K562 (cell line): ENCODE measurements around the gene ADORA2A. TPM values are rescaled to one million over a fixed set of nuclear protein-coding genes. Genes with fewer than 3 reads are reported as not detected.

ENCODE experiments used
- ATAC-seq: fragments of 200-7000 bp; cut with Tn5 transposase; 3 replicates; pipeline ENCODE4 v1.9.1; 2020; ENCODE audit warnings: moderate library complexity
- BruUV-seq: library from RNA; stranded (reverse); fragments of 400-500 nt; replicated peaks from 2 replicates; lab custom pipeline; 2021; lab: Mats Ljungman, UMichigan
- CTCF ChIA-PET: fragments of 300-600 bp; formaldehyde crosslinking; extraction: SDS; loops from one replicate; lab custom pipeline; 2021; ENCODE audit warnings: low intra/inter-chr PET ratio; lab: Yijun Ruan, JAX
- POLR2A ChIA-PET: fragments of 300-600, 350-650 bp; sonication (Branson Sonifier 250); formaldehyde crosslinking; extraction: SDS; loops from one replicate; lab custom pipeline; 2021; ENCODE audit warnings: antibody characterized with exemption, inconsistent platforms; lab: Yijun Ruan, JAX
- DNase-seq, 4 experiments: peaks; one replicate each; pipeline versions ENCODE4 v3.0.0 to v3.0.0-alpha.2; 2011 to 2018; ENCODE audit warnings: low spot score in 3 of 4, mixed read lengths in 3 of 4; ENCODE audit errors: extremely low read depth in 1 of 4
- FAIRE-seq: peaks from 2 replicates; lab custom pipeline; 2011; peaks lifted over from hg19 to GRCh38; lab: Jason Lieb, UNC
- H2AFZ ChIP-seq: 2 replicates; pipeline ENCODE4 v1.6.0; 2011; ENCODE audit warnings: low read depth, low read length, control low read depth, inconsistent platforms
- H3K27ac ChIP-seq: fragments of 200-600 bp; 3 replicates; pipeline ENCODE4 v1.8.0; 2011; ENCODE audit warnings: low read depth, mild to moderate bottlenecking, control low read depth, inconsistent platforms, low read length, moderate library complexity, mixed read lengths; ENCODE audit errors: extremely low read depth
- H3K27me3 ChIP-seq, 2 experiments: fragments of 300-600 bp in 1 of 2; 2 replicates in 1 of 2; 3 replicates in 1 of 2; pipeline versions ENCODE4 v1.6.0 to v1.8.0; 2011; ENCODE audit warnings: inconsistent platforms in 2 of 2, low read length in 2 of 2, mild to moderate bottlenecking in 1 of 2, mixed read lengths in 1 of 2, moderate library complexity in 1 of 2; ENCODE audit not compliant: control insufficient read depth in 2 of 2, insufficient read depth in 2 of 2
- H3K36me3 ChIP-seq: fragments of 300-600 bp; 3 replicates; pipeline ENCODE4 v1.8.0; 2011; ENCODE audit warnings: mild to moderate bottlenecking, low read length, inconsistent platforms; ENCODE audit not compliant: control insufficient read depth, insufficient read depth
- H3K4me1 ChIP-seq, 2 experiments: fragments of 200-600 bp in 1 of 2; replicated peaks in 1 of 2; 2 replicates in 1 of 2; 3 replicates in 1 of 2; pipeline versions ENCODE4 v1.5.1 to v1.8.0; 2011; ENCODE audit warnings: inconsistent platforms in 2 of 2, low read length in 2 of 2, mild to moderate bottlenecking in 1 of 2, mixed read lengths in 1 of 2, moderate library complexity in 1 of 2; ENCODE audit not compliant: control insufficient read depth in 2 of 2, insufficient read depth in 2 of 2
- H3K4me2 ChIP-seq: 2 replicates; pipeline ENCODE4 v1.6.1; 2011; ENCODE audit warnings: low read length, control low read depth, inconsistent platforms, mixed read lengths; ENCODE audit not compliant: insufficient read depth
- H3K4me3 ChIP-seq: fragments of 200-600 bp; sonication (generic), shearing (Covaris generic); 2 replicates; pipeline ENCODE4 v1.5.1; 2016; ENCODE audit warnings: control low read depth, inconsistent platforms
- H3K79me2 ChIP-seq: fragments of 200-600 bp; 3 replicates; pipeline ENCODE4 v1.8.0; 2011; ENCODE audit warnings: low read length, inconsistent platforms; ENCODE audit not compliant: control insufficient read depth, insufficient read depth
- H3K9ac ChIP-seq, 2 experiments: 2 replicates each; pipeline versions ENCODE4 v1.6.0 to v1.6.1; 2011; ENCODE audit warnings: low read depth in 2 of 2, low read length in 2 of 2, control low read depth in 1 of 2, inconsistent platforms in 1 of 2, mild to moderate bottlenecking in 1 of 2, mixed read lengths in 1 of 2; ENCODE audit not compliant: insufficient read depth in 1 of 2
- H3K9me1 ChIP-seq: one replicate; pipeline ENCODE4 v1.6.0; 2011; ENCODE audit warnings: inconsistent platforms, mild to moderate bottlenecking, low read length, moderate library complexity; ENCODE audit not compliant: control insufficient read depth, insufficient read depth
- H3K9me3 ChIP-seq: replicated peaks from 2 replicates; pipeline ENCODE4 v1.5.1; 2011; ENCODE audit warnings: low read depth, low read length, inconsistent platforms; ENCODE audit not compliant: control insufficient read depth, insufficient read depth
- H4K20me1 ChIP-seq: replicated peaks from 2 replicates; pipeline ENCODE4 v1.6.1; 2011; ENCODE audit warnings: low read length, inconsistent platforms, mixed read lengths; ENCODE audit not compliant: control insufficient read depth, insufficient read depth
- DIDO1 ChIP-seq: fragments of 450-650 bp; IDR thresholded peaks from 2 replicates; pipeline ENCODE4 v1.6.1; 2016; ENCODE audit warnings: low read depth, missing biosample characterization, missing genetic modification characterization
- FOXM1 ChIP-seq, 2 experiments: fragments of 450-650 bp in 1 of 2; sonication (generic) in 1 of 2; formaldehyde crosslinking in 1 of 2; IDR thresholded peaks; 2 replicates each; pipeline versions ENCODE4 v1.6.1 to v1.9.0; 2017 to 2022; ENCODE audit warnings: low read depth in 2 of 2, mild to moderate bottlenecking in 2 of 2, missing genetic modification reagents in 1 of 2, moderate library complexity in 1 of 2
- GTF2A2 ChIP-seq: IDR thresholded peaks from 2 replicates; pipeline ENCODE4 v1.6.1; 2016; ENCODE audit warnings: mild to moderate bottlenecking, missing genetic modification characterization, missing compliant biosample characterization
- MTA3 ChIP-seq: fragments of 450-650 bp; formaldehyde crosslinking; IDR thresholded peaks from 2 replicates; pipeline ENCODE4 v1.6.1; 2017; ENCODE audit warnings: mild to moderate bottlenecking, borderline replicate concordance
- ZFX ChIP-seq: sonication (generic); formaldehyde crosslinking; IDR thresholded peaks from 2 replicates; pipeline ENCODE4 v1.8.0; 2022; ENCODE audit warnings: mild to moderate bottlenecking, missing genetic modification reagents, moderate library complexity
- ZKSCAN1 ChIP-seq: fragments of 150-350 bp; IDR thresholded peaks from 2 replicates; pipeline ENCODE4 v1.6.1; 2016; ENCODE audit warnings: low read depth, low read length
- WGBS: fragments of 100-300 bp; shearing (Covaris generic); methylation state at CpG from one replicate; pipeline ENCODE4 v1.1.6; 2016; ENCODE audit warnings: low coverage, mixed read lengths; ENCODE audit not compliant: insufficient coverage; ENCODE audit errors: missing lambda C conversion rate; 5-methylcytosine and 5-hydroxymethylcytosine counted together
- in situ Hi-C: fragments of 300-500 bp; cut with MboI; formaldehyde crosslinking; loops from 4 replicates; pipeline ENCODE4 v1.15.0; 2018; ENCODE audit warnings: inconsistent platforms, mixed read lengths
- intact Hi-C: fragments of 100-400 bp; cut with micrococcal nuclease; formaldehyde crosslinking; loops from 2 replicates; pipeline ENCODE4 v1.14.2; 2022
- polyA plus RNA-seq, 8 experiments: library from polyadenylated mRNA; depleted of rRNA in 4 of 8; stranded (reverse) in 5 of 8; unstranded in 3 of 8; fragments of >200 nt; fragmentation: Nextera tagmentation in 2 of 8; fragmentation: Illumina TruSeq in 1 of 8; extraction: Ambion mirVana in 2 of 8; extraction: Trizol in 1 of 8; gene quantifications; 2 replicates each; pipeline versions ENCODE4 v1.2.1 to v1.2.3, GENCODE V29; 2011 to 2014; ENCODE audit warnings: inconsistent platforms in 1 of 8, missing spikeins in 1 of 8
- total RNA-seq, 7 experiments: library from RNA; depleted of rRNA in 6 of 7; stranded (reverse); fragments of >200 nt in 6 of 7; fragmentation: Illumina TruSeq in 2 of 7; extraction: Trizol in 2 of 7; gene quantifications; 2 replicates each; pipeline versions ENCODE4 v1.2.1 to v1.2.3, GENCODE V29; 2011 to 2021; ENCODE audit warnings: low replicate concordance in 1 of 7
- TF ChIP-seq, protein P1 (sequence below): sonication (generic); formaldehyde crosslinking; IDR thresholded peaks from 2 replicates; pipeline ENCODE4 v1.8.0; 2022; ENCODE audit warnings: mild to moderate bottlenecking, missing genetic modification reagents
- TF ChIP-seq, protein P2 (sequence below): sonication (generic); formaldehyde crosslinking; IDR thresholded peaks from 2 replicates; pipeline ENCODE4 v1.8.1; 2023; ENCODE audit warnings: mild to moderate bottlenecking, missing genetic modification reagents, moderate library complexity

The ADORA2A gene
- total and polyA plus RNA-seq, 9 of the 15 experiments (the other 6 are each of a cell fraction or from before 2014, with no cell fraction given), result 0.15 to 2.1 (median 0.66) TPM; not detected in 2

DNA sequence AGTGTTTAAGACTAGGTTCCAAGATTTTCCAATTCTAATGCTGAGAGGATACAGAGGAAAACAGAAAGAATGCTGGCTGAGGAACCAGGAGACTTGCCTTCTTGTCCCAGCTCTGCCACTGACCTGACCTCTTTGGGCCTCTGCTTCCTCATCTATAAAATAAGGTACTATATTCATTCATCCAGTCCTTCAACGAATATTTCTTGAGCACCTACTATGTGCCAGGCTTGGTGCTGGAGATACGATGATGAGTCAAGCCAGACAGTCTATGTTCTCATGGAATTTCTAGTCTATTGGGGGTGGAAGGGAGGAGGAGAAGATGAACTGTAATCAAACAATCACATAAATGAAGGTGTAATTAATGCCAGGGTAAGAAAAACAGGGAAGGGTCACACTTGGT, 39.9 kb downstream of the ADORA2A start:
- H3K9me1 ChIP-seq, result no peaks in the 10 kb centered on the region
- in situ Hi-C loops (no loop called here), intact Hi-C loops (no loop called here)
- H3K9ac ChIP-seq, result no peak overlapping the region
- BruUV-seq, result no TSS peak
- H4K20me1 ChIP-seq, result no peaks in the 10 kb centered on the region
- ChIA-PET POLR2A (no interaction called here), CTCF (no interaction called here)
- H3K36me3 ChIP-seq, result no peaks in the 10 kb centered on the region
- H3K27ac ChIP-seq, result no peak overlapping the region
- H3K9me3 ChIP-seq, result no peaks in the 10 kb centered on the region
- H3K4me2 ChIP-seq, result no peak overlapping the region
- no peak overlapping the region for H3K4me3 ChIP-seq
- no peaks in the 10 kb centered on the region for H3K79me2 ChIP-seq
- peak overlapping the region; percentile 50; the same call in 1 of the 2 replicates for H2AFZ ChIP-seq
- no peaks in the 10 kb centered on the region for H3K27me3 ChIP-seq
- WGBS, result 39% methylated on average over 2 of the region's 2 CpGs
- H3K4me1 ChIP-seq, result peaks cover 0 to 12% of the 10 kb centered on the region in 2 experiments; a peak in 1 of 5 replicates
- TF ChIP-seq, protein P1, sequence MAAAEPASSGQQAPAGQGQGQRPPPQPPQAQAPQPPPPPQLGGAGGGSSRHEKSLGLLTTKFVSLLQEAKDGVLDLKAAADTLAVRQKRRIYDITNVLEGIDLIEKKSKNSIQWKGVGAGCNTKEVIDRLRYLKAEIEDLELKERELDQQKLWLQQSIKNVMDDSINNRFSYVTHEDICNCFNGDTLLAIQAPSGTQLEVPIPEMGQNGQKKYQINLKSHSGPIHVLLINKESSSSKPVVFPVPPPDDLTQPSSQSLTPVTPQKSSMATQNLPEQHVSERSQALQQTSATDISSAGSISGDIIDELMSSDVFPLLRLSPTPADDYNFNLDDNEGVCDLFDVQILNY (CRISPR knock-in tag), result no peak
- peak; percentile 92 for TF ChIP-seq ZKSCAN1
- TF ChIP-seq GTF2A2, result no peak
- no peak for TF ChIP-seq ZFX (CRISPR knock-in tag)
- no peak for TF ChIP-seq FOXM1 (IDR thresholded peaks at IDR 0.05; ENCODE audit: low read depth)
- no peak for TF ChIP-seq FOXM1 (CRISPR knock-in tag; IDR thresholded peaks at IDR 0.05; ENCODE audit: low read depth)
- no peak for TF ChIP-seq DIDO1 (tag)
- TF ChIP-seq, protein P2, sequence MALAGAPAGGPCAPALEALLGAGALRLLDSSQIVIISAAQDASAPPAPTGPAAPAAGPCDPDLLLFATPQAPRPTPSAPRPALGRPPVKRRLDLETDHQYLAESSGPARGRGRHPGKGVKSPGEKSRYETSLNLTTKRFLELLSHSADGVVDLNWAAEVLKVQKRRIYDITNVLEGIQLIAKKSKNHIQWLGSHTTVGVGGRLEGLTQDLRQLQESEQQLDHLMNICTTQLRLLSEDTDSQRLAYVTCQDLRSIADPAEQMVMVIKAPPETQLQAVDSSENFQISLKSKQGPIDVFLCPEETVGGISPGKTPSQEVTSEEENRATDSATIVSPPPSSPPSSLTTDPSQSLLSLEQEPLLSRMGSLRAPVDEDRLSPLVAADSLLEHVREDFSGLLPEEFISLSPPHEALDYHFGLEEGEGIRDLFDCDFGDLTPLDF, result no peak
- no peak for TF ChIP-seq MTA3
- DNase-seq (no peak), ATAC-seq (no peak), FAIRE-seq (no peak)
